Progenitor cell of endocrine pancreas (in vitro differentiated cells): ENCODE measurements around the gene PARP6. TPM values are rescaled to one million over a fixed set of nuclear protein-coding genes. Genes with fewer than 3 reads are reported as not detected.

Experiments used
- DNase-seq: peaks from one replicate; pipeline ENCODE4 v3.0.0; 2021; ENCODE audit warnings: low spot score; ENCODE audit not compliant: unreplicated experiment
- H3K27ac Mint-ChIP-seq: 2 replicates; pipeline ENCODE4 v1.8.0; 2021; ENCODE audit warnings: mild to moderate bottlenecking, moderate library complexity, mixed read lengths
- H3K27me3 Mint-ChIP-seq: 2 replicates; pipeline ENCODE4 v1.8.0; 2021; ENCODE audit warnings: mixed read lengths
- H3K36me3 Mint-ChIP-seq: 2 replicates; pipeline ENCODE4 v1.8.0; 2022; ENCODE audit warnings: mixed read lengths; ENCODE audit not compliant: insufficient read depth
- H3K4me1 Mint-ChIP-seq: 2 replicates; pipeline ENCODE4 v1.8.0; 2021; ENCODE audit warnings: low read depth, mixed read lengths
- H3K4me3 Mint-ChIP-seq: 2 replicates; pipeline ENCODE4 v1.8.0; 2021; ENCODE audit warnings: low read depth, mild to moderate bottlenecking, moderate library complexity, mixed read lengths
- H3K9me3 Mint-ChIP-seq: 2 replicates; pipeline ENCODE4 v1.8.0; 2021; ENCODE audit warnings: low read depth, mixed read lengths
- total RNA-seq: library from RNA; stranded (reverse); gene quantifications from 2 replicates; pipeline ENCODE4 v1.2.1, GENCODE V29; 2021
- TF ChIP-seq, protein P1 (sequence below): fragments of 200-600 bp; sonication (generic); IDR thresholded peaks from one replicate; pipeline ENCODE4 v1.5.0; 2021; ENCODE audit warnings: antibody characterized with exemption, mild to moderate bottlenecking; ENCODE audit not compliant: unreplicated experiment

The PARP6 gene
- total RNA-seq, 1 donor from 2014 or later = 134 TPM

DNA sequence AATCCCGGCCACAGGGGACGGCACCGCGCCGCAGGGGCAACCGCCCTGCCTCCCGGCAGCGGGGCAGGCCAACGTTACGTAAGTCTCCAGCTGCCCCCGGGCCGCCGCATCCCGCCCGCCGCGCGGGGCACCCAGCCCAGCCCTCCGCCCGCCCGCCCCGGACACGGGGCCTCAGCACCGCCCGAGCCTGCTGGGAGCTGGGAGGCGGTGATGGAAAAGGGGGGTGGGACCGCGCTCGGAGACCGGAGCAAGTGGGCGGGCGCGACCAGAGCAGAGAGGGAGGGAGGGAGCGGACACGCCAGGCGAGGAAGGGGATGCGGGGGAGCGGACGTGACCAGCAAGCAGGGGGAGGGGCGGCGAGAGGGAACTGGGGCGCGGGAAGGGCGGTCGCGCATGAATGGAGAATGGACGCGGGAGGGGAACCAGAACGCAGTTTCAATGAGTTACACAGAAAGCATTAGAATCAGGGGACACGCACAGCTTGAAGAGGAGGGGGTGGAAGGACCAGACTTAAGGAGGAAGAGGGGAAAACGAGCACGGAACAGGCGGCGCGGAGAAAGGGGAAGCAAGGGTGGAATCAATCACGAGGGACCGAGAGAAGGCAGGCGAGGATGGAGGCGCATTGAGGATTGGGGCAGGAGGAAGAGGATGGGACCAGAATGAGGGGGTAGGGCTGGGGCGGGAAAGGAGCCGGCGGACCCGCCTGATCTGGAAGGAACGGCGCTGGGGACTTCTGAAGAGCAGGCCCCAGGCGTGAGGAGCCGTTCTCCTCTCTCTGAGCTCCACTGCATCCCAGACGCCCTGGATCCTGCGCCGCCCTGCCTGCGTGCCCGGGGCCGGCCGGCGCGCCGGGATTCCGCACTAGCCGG, 41.9 kb downstream of the PARP6 start:
- H3K9me3 Mint-ChIP-seq = no peaks in the 10 kb centered on the region
- peak overlapping the region; percentile 99 for H3K4me3 Mint-ChIP-seq
- no peaks in the 10 kb centered on the region for H3K27me3 Mint-ChIP-seq
- H3K27ac Mint-ChIP-seq = peak overlapping the region; percentile 97
- H3K4me1 Mint-ChIP-seq = peaks cover 46% of the 10 kb centered on the region
- TF ChIP-seq, protein P1, sequence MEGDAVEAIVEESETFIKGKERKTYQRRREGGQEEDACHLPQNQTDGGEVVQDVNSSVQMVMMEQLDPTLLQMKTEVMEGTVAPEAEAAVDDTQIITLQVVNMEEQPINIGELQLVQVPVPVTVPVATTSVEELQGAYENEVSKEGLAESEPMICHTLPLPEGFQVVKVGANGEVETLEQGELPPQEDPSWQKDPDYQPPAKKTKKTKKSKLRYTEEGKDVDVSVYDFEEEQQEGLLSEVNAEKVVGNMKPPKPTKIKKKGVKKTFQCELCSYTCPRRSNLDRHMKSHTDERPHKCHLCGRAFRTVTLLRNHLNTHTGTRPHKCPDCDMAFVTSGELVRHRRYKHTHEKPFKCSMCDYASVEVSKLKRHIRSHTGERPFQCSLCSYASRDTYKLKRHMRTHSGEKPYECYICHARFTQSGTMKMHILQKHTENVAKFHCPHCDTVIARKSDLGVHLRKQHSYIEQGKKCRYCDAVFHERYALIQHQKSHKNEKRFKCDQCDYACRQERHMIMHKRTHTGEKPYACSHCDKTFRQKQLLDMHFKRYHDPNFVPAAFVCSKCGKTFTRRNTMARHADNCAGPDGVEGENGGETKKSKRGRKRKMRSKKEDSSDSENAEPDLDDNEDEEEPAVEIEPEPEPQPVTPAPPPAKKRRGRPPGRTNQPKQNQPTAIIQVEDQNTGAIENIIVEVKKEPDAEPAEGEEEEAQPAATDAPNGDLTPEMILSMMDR = no peak
- DNase-seq = peak; percentile 78
- peaks cover 2% of the 10 kb centered on the region for H3K36me3 Mint-ChIP-seq

DNA sequence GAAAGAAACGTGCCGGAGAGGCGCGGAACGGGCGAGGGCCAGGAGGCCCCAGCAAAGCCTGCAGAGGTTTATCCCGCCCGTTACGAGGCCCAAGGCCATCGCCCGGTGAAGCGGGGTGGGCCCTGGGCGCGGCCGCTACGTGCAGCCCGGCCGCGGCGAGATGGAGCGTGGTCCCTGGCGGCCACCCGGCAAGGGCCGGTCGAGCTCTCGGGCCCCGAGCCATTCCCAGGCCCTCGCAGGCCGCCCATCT, 42.5 kb downstream of the PARP6 start:
- Mint-ChIP-seq H3K4me1 (peaks cover 46% of the 10 kb centered on the region), H3K9me3 (no peaks in the 10 kb centered on the region), H3K27ac (peak overlapping the region; percentile 98), H3K4me3 (peak overlapping the region; percentile 99), H3K36me3 (peaks cover 2% of the 10 kb centered on the region), H3K27me3 (no peaks in the 10 kb centered on the region)
- TF ChIP-seq, protein P1 = peak; percentile 15
- DNase-seq = no peak

DNA sequence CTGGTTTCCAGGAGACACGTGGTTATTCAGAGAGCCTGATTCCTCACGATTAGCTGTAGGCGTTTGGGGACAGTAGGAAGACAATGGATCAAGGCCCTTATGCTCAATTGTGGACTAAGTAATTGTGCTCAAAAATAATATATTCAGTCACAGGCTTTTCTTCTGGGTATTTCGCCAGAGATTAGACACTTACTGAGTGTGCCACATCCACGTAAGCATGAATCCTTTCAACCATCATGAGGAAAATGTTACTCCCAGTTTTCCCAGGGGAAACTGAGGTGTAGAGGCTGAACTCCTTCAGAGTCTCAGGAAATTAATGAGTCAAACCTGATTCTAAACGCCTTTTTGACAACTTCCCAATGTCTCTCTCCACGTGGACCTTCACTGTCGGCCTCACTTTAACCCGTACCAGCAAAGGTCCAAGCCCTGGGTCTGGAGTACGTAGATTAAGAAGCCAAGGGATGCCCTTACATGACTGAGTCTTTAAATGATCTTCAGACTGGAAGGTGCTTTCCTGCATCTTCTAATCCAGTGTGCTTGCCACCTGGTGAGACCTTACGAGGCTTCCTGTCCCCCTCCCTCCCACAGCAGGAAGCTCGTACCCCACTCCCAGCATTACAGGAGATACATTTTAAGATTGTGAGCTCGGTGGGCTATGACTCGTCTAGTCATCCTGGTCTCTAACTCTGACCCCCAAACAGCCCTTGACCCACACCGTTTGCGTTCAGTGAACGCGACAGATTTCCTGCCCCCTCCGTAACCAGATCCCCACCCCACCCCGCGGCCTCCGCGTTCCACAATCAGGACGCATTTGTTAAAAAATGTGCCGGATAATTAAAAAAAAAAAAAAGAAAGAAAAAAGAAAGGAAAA, 43.0 kb downstream of the PARP6 start:
- TF ChIP-seq, protein P1 = no peak
- H3K4me3 Mint-ChIP-seq = peak overlapping the region; percentile 99
- DNase-seq = no peak
- peak overlapping the region; percentile 98 for H3K27ac Mint-ChIP-seq
- H3K4me1 Mint-ChIP-seq = peaks cover 46% of the 10 kb centered on the region
- H3K9me3 Mint-ChIP-seq = no peaks in the 10 kb centered on the region
- peaks cover 2% of the 10 kb centered on the region for H3K36me3 Mint-ChIP-seq
- no peaks in the 10 kb centered on the region for H3K27me3 Mint-ChIP-seq

DNA sequence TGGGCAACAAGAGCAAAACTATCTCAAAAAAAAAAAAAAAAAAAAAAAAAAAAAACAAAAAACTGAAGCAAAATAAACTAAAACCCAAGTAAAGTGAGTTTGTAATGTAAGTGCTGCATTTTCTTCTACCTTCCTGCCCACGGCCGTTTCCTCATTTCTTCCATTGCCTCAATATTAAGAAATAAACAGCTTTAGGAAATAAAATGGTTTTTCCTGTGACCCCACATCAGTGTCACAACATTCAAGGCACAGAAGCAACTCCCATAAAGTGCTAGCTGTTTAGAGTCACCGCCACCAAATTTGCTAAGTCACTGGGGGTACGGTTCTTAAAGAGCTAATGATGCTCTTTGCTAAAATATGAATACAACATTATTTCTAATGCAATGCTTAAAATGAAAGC, 44.6 kb downstream of the PARP6 start:
- Mint-ChIP-seq H3K4me1 (peaks cover 48% of the 10 kb centered on the region), H3K9me3 (no peaks in the 10 kb centered on the region), H3K27me3 (no peaks in the 10 kb centered on the region), H3K4me3 (peak overlapping the region; percentile 99), H3K27ac (peak overlapping the region; percentile 60), H3K36me3 (peaks cover 6% of the 10 kb centered on the region)
- TF ChIP-seq, protein P1 = no peak
- no peak for DNase-seq

DNA sequence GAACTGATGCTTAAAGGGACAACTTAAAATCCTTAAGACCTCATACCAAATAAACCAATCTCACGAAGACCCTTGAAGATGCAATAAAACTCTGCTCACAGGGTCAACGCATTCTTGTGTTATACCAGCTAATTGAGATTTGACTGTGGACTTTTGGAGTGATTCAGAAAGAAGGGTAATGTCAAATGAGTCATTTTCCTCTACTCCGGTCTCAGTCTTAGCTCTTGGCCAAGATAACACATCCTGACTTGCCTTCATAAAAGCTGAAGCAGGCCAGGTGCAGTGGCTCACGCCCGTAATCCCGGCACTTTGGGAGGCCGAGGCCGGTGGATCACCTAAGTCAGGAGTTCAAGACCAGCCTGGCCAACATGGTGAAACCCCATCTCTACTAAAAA, 45.2 kb downstream of the PARP6 start:
- TF ChIP-seq, protein P1 = no peak
- Mint-ChIP-seq H3K4me1 (peaks cover 47% of the 10 kb centered on the region), H3K27me3 (no peaks in the 10 kb centered on the region), H3K9me3 (no peaks in the 10 kb centered on the region), H3K27ac (no peak overlapping the region), H3K4me3 (peak overlapping the region; percentile 23), H3K36me3 (peaks cover 9% of the 10 kb centered on the region)
- no peak for DNase-seq
